ENCODE measurements around the gene ZNF628. TPM values are rescaled to one million over a fixed set of nuclear protein-coding genes. Genes with fewer than 3 reads are reported as not detected.

The ZNF628 gene
- total RNA-seq, 4 donors from 2014 or later, result 2.1 to 12.0 (median 6.5) TPM

DNA sequence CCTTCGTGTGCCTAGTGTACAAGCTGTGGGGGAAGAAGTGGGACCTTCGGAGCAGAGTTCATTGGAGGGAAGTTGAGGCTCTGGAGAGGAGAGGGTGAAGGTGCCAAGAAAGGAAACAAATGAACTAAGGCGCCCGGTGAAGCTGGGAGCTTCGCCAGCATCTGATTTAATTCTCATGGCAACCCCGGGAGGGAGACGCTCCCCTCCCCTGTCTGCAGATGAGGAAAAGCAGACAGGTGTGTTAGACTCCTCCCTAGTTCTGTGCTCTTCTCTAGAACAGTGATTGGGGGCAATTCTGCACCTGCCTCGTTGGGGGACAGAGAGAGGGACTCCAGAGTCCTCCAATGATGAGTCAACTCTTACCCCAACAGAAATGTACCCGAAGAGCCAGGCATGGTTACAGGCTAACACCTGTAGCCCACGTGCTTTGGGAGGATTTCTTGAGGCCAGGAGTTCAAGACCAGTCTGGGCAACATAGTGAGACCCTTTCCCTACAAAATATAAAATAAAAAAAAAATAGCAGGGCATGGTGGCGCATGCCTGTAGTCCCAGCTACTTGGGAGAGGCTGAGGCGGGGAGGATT is 16.0 kb downstream of the ZNF628 start:
- no peak overlapping the region for H3K4me3 ChIP-seq (replicated peaks in 1 of 3)
- TF ChIP-seq, protein P1, sequence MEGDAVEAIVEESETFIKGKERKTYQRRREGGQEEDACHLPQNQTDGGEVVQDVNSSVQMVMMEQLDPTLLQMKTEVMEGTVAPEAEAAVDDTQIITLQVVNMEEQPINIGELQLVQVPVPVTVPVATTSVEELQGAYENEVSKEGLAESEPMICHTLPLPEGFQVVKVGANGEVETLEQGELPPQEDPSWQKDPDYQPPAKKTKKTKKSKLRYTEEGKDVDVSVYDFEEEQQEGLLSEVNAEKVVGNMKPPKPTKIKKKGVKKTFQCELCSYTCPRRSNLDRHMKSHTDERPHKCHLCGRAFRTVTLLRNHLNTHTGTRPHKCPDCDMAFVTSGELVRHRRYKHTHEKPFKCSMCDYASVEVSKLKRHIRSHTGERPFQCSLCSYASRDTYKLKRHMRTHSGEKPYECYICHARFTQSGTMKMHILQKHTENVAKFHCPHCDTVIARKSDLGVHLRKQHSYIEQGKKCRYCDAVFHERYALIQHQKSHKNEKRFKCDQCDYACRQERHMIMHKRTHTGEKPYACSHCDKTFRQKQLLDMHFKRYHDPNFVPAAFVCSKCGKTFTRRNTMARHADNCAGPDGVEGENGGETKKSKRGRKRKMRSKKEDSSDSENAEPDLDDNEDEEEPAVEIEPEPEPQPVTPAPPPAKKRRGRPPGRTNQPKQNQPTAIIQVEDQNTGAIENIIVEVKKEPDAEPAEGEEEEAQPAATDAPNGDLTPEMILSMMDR (IDR thresholded peaks at IDR 0.05), result no peak
- no peak for TF ChIP-seq POLR2A (IDR thresholded peaks at IDR 0.05)
- H3K36me3 ChIP-seq, result no peaks in the 10 kb centered on the region
- no peaks in the 10 kb centered on the region for H3K9me3 ChIP-seq
- peaks cover 6% of the 10 kb centered on the region in 2 donors for H3K4me1 ChIP-seq
- no peak overlapping the region for H3K27ac ChIP-seq
- DNase-seq, result no peak
- H3K27me3 ChIP-seq, result no peaks in the 10 kb centered on the region
- 47 to 61% methylated on average over 12 of the region's 12 CpGs for WGBS, 2 donors
- intact Hi-C loops (cut with DNase I), result no loop called here

DNA sequence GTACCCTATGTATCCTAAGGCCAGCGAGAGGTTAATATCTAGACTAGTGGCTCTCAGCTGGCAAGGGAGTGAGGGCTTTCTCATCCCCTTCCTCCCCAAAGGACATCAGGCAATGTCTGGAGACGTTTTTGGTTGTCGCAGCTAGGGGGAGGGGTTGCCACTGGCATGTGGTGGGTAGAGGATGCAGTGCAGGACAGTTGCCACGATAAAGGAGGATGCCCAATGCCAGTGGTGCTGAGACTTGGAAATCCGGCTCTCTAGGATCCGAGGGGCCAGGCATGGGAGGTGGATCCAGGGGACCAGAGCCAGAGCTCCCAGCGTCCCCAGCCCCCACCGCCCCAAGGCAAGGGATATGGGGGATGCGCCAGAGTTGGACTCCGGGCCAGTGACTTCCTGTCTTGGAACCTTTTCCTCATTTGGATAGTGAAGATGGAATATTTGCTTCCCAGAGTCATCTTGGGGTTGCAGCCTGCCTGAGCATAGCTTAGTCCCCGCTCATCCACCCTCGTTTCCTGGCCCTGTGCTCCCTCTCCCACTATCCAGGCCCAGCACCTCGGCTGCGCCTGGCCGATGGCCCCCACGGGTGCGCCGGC is 16.7 kb downstream of the ZNF628 start:
- TF ChIP-seq, protein P1 (IDR thresholded peaks at IDR 0.05), result no peak
- TF ChIP-seq POLR2A (IDR thresholded peaks at IDR 0.05), result no peak
- intact Hi-C loops (cut with DNase I), result no loop called here
- 60 to 66% methylated on average over 11 to 14 of the region's 18 CpGs for WGBS, 2 donors
- no peaks in the 10 kb centered on the region for H3K4me1 ChIP-seq
- DNase-seq, result no peak
- no peaks in the 10 kb centered on the region for H3K27me3 ChIP-seq
- no peaks in the 10 kb centered on the region for H3K9me3 ChIP-seq
- no peaks in the 10 kb centered on the region for H3K36me3 ChIP-seq
- no peak overlapping the region for H3K4me3 ChIP-seq (replicated peaks in 1 of 3)
- H3K27ac ChIP-seq, result peak overlapping the region; percentile 49 to 71 (median 63)

DNA sequence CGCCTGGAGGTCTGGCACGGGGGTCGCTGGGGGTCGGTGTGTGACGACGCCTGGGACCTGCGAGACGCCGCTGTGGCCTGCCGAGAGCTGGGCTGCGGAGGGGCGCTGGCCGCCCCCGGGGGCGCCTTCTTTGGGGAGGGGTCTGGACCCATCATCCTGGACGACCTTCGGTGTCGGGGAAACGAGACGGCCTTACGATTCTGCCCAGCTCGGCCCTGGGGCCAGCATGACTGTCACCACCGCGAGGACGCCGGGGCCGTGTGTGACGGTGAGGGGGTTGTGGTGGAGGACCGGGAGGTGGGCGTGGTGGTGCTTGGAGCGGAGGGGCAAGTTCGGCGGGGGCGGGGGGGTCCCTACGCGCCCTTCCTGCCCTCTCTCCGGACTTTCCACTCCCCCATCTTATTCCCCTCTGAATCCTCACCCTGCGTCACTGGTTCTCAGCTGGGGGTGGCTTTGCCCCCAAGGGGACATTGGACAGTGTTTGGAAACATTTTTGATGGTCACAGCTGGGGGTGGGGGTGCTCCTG is 17.3 kb downstream of the ZNF628 start:
- Histone ChIP-seq H3K27ac (peak overlapping the region; percentile 49 to 71 (median 63)), H3K9me3 (no peaks in the 10 kb centered on the region), H3K27me3 (no peaks in the 10 kb centered on the region), H3K4me3 (replicated peaks in 1 of 3) (no peak overlapping the region), H3K4me1 (no peaks in the 10 kb centered on the region), H3K36me3 (no peaks in the 10 kb centered on the region)
- intact Hi-C loops (cut with DNase I), result no loop called here
- DNase-seq, result no peak
- no peak for TF ChIP-seq POLR2A (IDR thresholded peaks at IDR 0.05)
- TF ChIP-seq, protein P1 (IDR thresholded peaks at IDR 0.05), result no peak
- 33 to 49% methylated on average over 5 to 28 of the region's 38 CpGs for WGBS, 2 donors

DNA sequence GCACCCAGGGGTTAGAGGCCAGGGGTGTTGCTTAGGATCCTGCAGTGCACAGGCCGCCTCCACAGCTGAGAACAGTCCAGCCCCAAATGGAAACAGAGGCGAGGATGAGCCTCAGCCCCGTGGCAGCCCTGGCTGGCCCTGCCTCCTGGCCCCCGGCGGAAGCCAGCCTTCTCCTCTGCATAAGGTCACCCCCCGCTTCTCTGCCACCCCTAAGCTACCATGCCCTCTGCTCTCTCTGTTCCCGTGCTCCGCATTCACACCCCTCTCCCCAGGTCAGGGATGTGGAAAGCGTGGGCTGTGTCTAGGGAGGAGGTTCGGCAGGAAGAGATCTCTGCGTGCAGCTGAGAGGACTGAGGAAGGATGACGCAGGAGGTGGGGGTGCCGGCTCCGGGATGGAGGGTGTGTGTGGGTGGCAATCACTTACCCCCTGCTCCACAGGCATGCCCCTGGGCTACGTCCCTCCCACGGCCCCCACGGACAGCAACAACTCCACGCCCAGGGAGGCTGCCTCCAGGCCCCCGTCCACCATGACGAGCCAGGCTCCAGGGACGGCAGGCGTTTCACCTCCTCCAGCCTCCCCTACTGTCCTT is 17.9 kb downstream of the ZNF628 start:
- TF ChIP-seq, protein P1 (IDR thresholded peaks at IDR 0.05), result no peak
- TF ChIP-seq POLR2A (IDR thresholded peaks at IDR 0.05), result no peak
- Histone ChIP-seq H3K27me3 (no peaks in the 10 kb centered on the region), H3K9me3 (no peaks in the 10 kb centered on the region), H3K36me3 (no peaks in the 10 kb centered on the region), H3K4me3 (replicated peaks in 1 of 3) (peak overlapping the region in 1 of 3 donors; percentile 3), H3K27ac (peak overlapping the region; percentile 39 to 71 (median 63)), H3K4me1 (no peaks in the 10 kb centered on the region)
- intact Hi-C loops (cut with DNase I), result no loop called here
- no peak for DNase-seq
- 47 to 53% methylated on average over 16 to 22 of the region's 22 CpGs for WGBS, 2 donors
